Activated CD4-positive, alpha-beta T cell treated with anti-CD3 and anti-CD28 coated beads, Interleukin-2, Interleukin-4, amounts not matched to agents 100 ng/mL and 50 ng/mL, durations not matched to agents 16 hours and 8 hours (primary cell): ENCODE results near the gene VOPP1.

ENCODE experiments used
- DNase-seq: peaks from one replicate; pipeline ENCODE4 v3.0.0-alpha.2; 2020; ENCODE audit warnings: low spot score

The VOPP1 gene

GRCh38 chr7:55532150-55532917 is 40.0 kb downstream of the VOPP1 start:
- no peak for DNase-seq

GRCh38 chr7:55531536-55531935 is 40.8 kb downstream of the VOPP1 start:
- DNase-seq, result no peak

GRCh38 chr7:55527307-55527706 is 45.0 kb downstream of the VOPP1 start:
- DNase-seq, result no peak

- no peak for DNase-seq
Observed at GRCh38 chr7:55526770-55527169, 45.5 kb downstream of the VOPP1 start.

- DNase-seq, result no peak
Observed at GRCh38 chr7:55526329-55526728, 46.0 kb downstream of the VOPP1 start.

- DNase-seq, result no peak
Observed at GRCh38 chr7:55524558-55525310, 47.6 kb downstream of the VOPP1 start.

GRCh38 chr7:55523366-55523765 is 48.9 kb downstream of the VOPP1 start:
- DNase-seq, result no peak

GRCh38 chr7:55521917-55522902 is 50.1 kb downstream of the VOPP1 start:
- DNase-seq, result no peak

GRCh38 chr7:55521512-55521911 is 50.8 kb downstream of the VOPP1 start:
- DNase-seq, result no peak

- no peak for DNase-seq
Observed at GRCh38 chr7:55520426-55521140, 51.7 kb downstream of the VOPP1 start.

GRCh38 chr7:55518836-55519235 is 53.5 kb downstream of the VOPP1 start:
- no peak for DNase-seq

- DNase-seq, result no peak
Observed at GRCh38 chr7:55517936-55518689, 54.2 kb downstream of the VOPP1 start.

- DNase-seq, result peak; percentile 86
Observed at GRCh38 chr7:55517191-55517633, 55.1 kb downstream of the VOPP1 start.

GRCh38 chr7:55516409-55516808 is 55.9 kb downstream of the VOPP1 start:
- DNase-seq, result peak; percentile 71

- DNase-seq, result peak; percentile 66
Observed at GRCh38 chr7:55515569-55516279, 56.6 kb downstream of the VOPP1 start.

- no peak for DNase-seq
Observed at GRCh38 chr7:55514546-55515265, 57.6 kb downstream of the VOPP1 start.

GRCh38 chr7:55513868-55514267 is 58.4 kb downstream of the VOPP1 start:
- DNase-seq, result no peak

- no peak for DNase-seq
Observed at GRCh38 chr7:55512635-55513191, 59.6 kb downstream of the VOPP1 start.

GRCh38 chr7:55510621-55511020 is 61.7 kb downstream of the VOPP1 start:
- DNase-seq, result no peak
